ENCODE measurements around the gene SLC6A13. TPM values are rescaled to one million over a fixed set of nuclear protein-coding genes. Genes with fewer than 3 reads are reported as not detected.
"Not testable (repeated sequence)": the region's sequence is repeated elsewhere in the genome, so short reads cannot be mapped to it uniquely, and the experiment has no call there.

SLC6A13 gene
- total RNA-seq, 1 experiment from 2014 or later, result 0.12 TPM

DNA sequence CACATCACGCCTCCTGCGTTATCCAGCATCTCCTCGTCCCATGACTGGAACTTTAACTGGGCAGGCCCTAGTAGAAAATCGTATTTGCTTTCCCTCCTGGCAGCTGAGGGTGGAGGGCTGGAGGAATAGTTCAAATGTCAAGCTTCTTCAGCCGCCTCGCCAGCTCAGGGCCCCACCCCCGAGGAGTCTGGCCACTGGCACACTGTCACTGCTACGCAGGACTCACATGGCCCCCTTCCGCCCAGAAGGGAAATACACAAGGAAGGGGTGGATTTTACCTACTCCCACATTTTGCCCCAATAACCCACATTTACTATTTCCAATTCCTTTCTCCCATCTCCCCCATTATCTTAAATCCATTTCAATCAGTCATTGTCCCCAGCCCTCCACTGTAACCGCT, 8.6 kb downstream of the SLC6A13 start:
- H3K36me3 ChIP-seq, result no peaks in the 10 kb centered on the region
- no peak overlapping the region for H3K4me3 ChIP-seq
- no peak for DNase-seq
- H3K27ac ChIP-seq, result no peak overlapping the region
- no peaks in the 10 kb centered on the region for H3K27me3 ChIP-seq
- no peaks in the 10 kb centered on the region for H3K4me1 ChIP-seq
- no peaks in the 10 kb centered on the region for H3K9me3 ChIP-seq (replicated peaks)

DNA sequence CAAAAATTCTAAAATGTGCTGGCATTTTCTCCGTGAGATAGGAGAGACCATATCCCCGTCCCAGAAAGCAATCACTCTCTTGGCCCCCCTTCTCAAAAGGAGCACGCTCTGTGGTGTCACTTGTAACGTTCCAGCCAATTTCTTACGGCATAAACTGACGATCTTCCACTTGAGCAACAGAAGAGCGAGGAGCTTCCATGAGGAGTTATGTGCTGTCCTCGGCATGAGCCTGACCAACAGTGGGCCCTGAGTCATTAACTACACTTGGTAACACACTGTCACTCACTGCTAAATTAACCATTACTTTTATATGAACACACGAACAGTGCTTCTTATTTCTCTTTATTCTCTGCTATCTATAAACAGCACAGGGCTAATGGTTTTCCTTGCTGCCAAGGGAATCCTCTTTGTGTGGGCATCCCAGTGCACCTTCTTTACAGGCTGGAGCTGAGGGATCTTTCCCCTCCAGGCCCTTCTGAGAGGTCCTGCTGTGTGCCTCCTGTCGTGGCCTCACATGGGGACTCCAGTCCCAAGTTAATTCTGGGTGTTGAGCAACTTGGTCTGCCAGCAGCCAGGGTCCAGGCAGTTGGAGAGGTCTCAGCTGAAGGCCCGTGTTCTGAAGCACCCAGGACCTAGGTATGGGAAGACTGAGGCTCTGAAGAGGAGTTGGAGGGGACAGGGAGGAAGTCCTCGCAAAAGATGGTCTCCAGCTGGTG, 9.4 kb downstream of the SLC6A13 start:
- Histone ChIP-seq H3K4me1 (no peaks in the 10 kb centered on the region), H3K27me3 (no peaks in the 10 kb centered on the region), H3K9me3 (replicated peaks) (no peaks in the 10 kb centered on the region), H3K27ac (no peak overlapping the region), H3K4me3 (no peak overlapping the region), H3K36me3 (no peaks in the 10 kb centered on the region)
- DNase-seq, result no peak

DNA sequence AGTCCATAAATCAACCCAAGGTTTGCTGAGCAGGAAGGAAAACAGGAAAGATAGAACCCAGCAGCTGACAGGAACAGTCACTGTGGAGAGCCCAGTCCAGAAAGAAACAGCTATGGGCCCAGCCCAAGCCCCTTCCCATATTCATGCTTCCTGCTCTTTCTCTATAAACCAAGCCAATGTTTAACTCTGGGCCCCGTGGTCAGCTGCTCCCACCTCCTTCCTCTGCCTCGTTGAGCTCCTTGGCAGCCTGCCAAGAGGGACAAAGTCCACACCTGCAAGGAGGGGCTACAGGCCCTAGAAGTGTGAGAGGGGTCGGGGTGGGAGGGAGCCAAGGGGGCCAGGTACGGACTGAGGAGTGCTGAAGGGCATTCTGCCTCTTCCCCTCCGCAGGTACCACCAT, 10.0 kb downstream of the SLC6A13 start:
- Histone ChIP-seq H3K27me3 (no peaks in the 10 kb centered on the region), H3K9me3 (replicated peaks) (no peaks in the 10 kb centered on the region), H3K4me1 (no peaks in the 10 kb centered on the region), H3K36me3 (no peaks in the 10 kb centered on the region), H3K4me3 (no peak overlapping the region), H3K27ac (no peak overlapping the region)
- DNase-seq, result no peak

DNA sequence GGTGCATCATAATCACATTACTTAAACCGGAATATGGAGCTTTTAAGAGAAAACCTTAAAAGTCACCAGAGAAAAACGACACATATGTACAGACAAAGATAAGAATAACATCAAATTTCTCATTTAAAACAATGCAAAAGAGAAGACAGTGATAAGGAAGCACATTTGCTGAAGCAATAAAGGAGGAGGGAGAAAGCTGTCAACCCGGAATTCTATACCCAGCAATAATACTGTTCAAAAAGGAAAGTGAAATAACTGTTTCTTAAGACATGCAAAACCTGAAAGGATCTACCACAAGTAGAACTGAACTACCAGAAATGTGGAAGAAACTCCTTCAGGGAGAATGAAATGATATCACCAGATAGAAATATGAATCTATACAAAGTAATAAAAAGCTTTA, 15.4 kb downstream of the SLC6A13 start:
- no peak for DNase-seq
- Histone ChIP-seq H3K9me3 (replicated peaks) (peaks cover 5% of the 10 kb centered on the region; the same call in 1 of the 2 replicates), H3K4me3 (no peak overlapping the region), H3K27ac (no peak overlapping the region), H3K4me1 (no peaks in the 10 kb centered on the region), H3K36me3 (no peaks in the 10 kb centered on the region), H3K27me3 (no peaks in the 10 kb centered on the region)

DNA sequence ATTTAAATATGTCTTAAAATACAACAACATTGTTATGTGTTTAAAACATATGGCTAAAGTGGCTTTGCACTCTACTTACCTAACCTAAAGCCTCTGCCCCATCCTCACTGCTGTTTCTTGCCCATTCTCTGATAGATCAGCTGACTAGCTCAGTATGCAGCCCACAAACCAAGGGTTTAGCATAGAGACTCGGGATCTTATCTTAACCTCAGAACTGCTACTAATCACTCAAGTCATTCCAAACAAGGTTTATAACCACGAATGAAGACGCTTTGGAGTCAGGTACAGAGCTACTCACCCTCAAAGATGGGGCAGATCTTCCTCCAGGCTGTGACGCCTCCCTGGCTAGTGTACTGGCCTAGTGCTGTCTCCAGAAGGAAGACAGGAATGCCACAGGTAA, 19.3 kb downstream of the SLC6A13 start:
- no peak overlapping the region for H3K4me3 ChIP-seq
- H3K27ac ChIP-seq, result no peak overlapping the region
- H3K4me1 ChIP-seq, result no peaks in the 10 kb centered on the region
- H3K27me3 ChIP-seq, result no peaks in the 10 kb centered on the region
- peaks cover 5% of the 10 kb centered on the region; the same call in 1 of the 2 replicates for H3K9me3 ChIP-seq (replicated peaks)
- no peak for DNase-seq
- H3K36me3 ChIP-seq, result no peaks in the 10 kb centered on the region

DNA sequence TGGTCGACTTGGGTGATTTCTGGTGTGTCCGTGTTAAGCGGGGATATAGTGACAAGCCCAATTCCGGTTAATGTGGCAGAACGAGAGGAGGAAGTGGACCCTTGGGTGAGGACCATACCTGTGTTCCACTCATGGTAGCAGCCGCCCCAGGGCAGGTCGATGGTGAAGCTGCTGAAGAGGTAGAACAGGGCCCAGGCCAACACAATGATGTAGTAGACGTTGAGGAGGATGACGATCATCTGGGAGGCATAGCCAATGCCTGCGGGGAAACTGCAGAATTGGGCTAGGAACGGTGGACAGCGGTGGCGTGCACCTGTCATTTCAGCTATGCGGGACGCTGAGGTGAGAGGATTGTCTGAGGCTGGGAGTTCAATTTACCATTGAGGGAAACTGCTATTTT, 20.1 kb downstream of the SLC6A13 start:
- Histone ChIP-seq H3K27ac (no peak overlapping the region), H3K4me3 (no peak overlapping the region), H3K27me3 (no peaks in the 10 kb centered on the region), H3K36me3 (no peaks in the 10 kb centered on the region), H3K9me3 (replicated peaks) (peaks cover 5% of the 10 kb centered on the region; the same call in 1 of the 2 replicates), H3K4me1 (no peaks in the 10 kb centered on the region)
- no peak for DNase-seq

DNA sequence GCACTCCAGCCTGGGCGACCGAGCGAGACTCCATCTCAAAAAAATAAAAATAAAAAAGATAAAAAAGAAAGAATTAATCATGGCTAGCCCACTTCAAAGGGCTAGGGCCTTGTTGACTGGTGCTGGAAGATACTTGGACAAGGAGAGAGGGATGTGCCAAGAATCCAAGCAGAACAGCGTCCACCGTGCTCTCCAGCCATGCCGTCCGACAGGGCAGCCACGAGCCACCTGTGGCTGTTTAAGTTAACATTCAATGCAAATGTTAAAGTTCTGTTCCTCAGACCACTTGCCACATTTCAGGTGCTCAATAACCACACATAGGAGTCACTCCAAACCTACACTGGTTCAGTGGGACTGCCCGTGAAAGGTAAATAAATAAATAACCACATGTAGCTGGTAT, 21.4 kb downstream of the SLC6A13 start:
- Histone ChIP-seq H3K9me3 (replicated peaks) (0 out of 2 replicates have a peak, but pooled peaks cover 6% of the 10 kb centered on the region), H3K27me3 (no peaks in the 10 kb centered on the region), H3K4me1 (no peaks in the 10 kb centered on the region), H3K27ac (no peak overlapping the region), H3K36me3 (no peaks in the 10 kb centered on the region), H3K4me3 (no peak overlapping the region)
- no peak for DNase-seq

DNA sequence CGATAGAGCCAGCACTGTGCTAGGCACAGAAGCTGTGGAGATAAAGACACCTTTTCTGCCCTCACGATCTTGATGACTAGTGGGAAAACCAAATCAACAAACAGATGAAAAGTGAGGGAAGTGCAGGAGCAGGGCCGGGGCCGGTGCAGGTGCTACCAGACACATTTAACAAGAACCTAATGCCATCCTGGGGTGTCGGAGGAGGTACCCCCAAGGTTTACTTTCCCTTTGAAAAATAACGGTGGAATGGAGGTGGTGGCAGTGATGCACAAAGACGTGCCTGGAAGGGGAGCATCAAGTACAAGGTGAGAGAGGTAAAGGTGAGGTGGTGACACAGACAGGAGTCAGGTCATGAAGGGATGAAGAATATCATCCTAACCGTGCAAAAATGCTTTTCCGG, 22.1 kb downstream of the SLC6A13 start:
- Histone ChIP-seq H3K27ac (no peak overlapping the region), H3K4me3 (no peak overlapping the region), H3K27me3 (no peaks in the 10 kb centered on the region), H3K4me1 (no peaks in the 10 kb centered on the region), H3K36me3 (no peaks in the 10 kb centered on the region), H3K9me3 (replicated peaks) (peaks cover 6% of the 10 kb centered on the region; the same call in 1 of the 2 replicates)
- DNase-seq, result no peak

DNA sequence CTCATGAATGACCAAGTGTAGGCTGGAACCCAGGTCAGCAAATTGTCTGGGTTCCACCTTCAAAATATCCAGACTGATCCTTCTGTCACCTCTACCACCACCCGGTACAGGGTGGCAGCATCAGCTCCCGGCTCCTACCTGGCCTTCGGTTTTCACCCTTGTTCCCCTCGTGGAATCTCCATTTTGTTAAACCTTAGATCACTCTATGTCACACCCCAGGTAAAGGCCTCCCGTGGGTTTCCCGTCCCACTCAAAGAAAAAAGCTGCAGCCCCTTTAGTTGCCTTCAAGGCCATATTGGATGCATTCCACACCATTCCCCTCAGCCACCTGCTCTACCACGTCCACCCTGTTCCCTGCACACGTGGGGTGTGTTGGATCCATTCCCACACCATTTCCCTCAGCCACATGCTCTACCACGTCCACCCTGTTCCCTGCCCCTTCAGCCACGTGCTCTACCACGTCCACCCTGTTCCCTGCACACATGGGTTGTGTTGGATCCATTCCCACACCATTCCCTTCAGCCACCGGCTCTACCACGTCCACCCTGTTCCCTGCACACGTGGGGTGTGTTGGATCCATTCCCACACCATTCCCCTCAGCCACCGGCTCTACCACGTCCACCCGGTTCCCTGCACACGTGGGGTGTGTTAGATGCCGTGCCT, 23.8 kb downstream of the SLC6A13 start:
- H3K36me3 ChIP-seq, result no peaks in the 10 kb centered on the region
- no peak overlapping the region for H3K27ac ChIP-seq
- H3K4me1 ChIP-seq, result peaks cover 4% of the 10 kb centered on the region; the same call in 1 of the 2 replicates
- H3K4me3 ChIP-seq, result no peak overlapping the region
- no peak for DNase-seq
- H3K27me3 ChIP-seq, result no peaks in the 10 kb centered on the region
- H3K9me3 ChIP-seq (replicated peaks), result peaks cover 9% of the 10 kb centered on the region; the same call in 1 of the 2 replicates

DNA sequence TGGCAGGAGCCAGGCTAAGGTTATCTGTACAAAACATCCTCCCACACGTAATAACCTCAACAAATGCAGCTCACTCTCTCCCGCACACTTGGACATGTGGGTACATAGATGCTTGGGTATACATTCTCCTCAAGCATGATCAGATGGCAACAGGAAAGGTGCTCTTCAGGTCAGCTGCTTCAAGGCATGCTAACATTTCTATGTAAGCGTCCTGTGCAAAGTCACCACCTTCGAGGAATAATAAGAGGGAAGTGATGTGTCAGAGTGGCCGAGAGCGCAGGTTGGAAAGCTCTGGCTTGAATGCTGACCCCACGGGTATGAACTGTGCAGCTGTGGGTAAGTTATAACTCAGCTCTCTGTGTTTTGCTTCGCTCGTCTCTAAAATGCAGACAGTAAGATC, 24.5 kb downstream of the SLC6A13 start:
- Histone ChIP-seq H3K27me3 (no peaks in the 10 kb centered on the region), H3K27ac (no peak overlapping the region), H3K4me1 (peaks cover 11% of the 10 kb centered on the region; the same call in 1 of the 2 replicates), H3K9me3 (replicated peaks) (peaks cover 9% of the 10 kb centered on the region; the same call in 1 of the 2 replicates), H3K36me3 (no peaks in the 10 kb centered on the region), H3K4me3 (no peak overlapping the region)
- DNase-seq, result no peak

DNA sequence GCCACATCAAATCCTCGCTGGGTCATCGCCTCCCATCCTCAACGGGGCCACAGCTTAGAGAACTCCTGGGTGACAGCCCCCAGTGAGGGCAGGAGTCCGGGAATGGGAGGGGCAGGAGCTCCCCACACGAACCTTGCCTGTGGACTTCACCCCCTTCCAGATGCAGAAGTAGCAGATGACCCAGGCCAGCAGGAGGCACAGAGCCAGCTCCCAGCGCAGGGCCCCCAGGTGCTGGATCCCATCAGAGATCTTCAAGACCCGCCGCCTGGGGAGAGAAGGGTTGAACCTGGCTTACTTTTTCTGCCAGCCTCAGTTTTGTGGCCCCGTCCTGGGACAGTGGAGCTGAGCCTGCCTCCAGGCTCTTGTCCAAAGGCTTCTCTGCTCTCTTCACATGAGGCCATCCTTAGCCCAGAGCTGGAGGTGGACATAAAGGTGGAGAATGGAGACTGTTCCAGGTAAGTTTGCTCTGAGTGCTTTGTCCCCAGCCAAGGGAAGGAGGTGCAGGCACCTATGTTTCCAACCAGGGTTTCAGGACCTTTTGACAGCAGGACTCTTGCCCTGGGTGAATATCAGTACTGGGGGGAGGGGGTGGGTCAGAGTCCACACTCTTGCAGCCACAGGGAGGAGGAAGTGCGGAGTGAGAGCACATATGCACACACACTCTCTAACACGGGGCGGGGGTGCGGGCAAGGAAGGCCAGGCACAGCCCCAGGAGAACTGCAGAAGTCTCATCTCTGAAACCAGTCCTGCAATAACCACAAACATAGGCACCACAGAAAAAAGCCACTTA, 25.4 kb downstream of the SLC6A13 start:
- no peak for DNase-seq
- Histone ChIP-seq H3K36me3 (no peaks in the 10 kb centered on the region), H3K4me1 (peaks cover 11% of the 10 kb centered on the region; the same call in 1 of the 2 replicates), H3K27ac (no peak overlapping the region), H3K27me3 (no peaks in the 10 kb centered on the region), H3K4me3 (no peak overlapping the region), H3K9me3 (replicated peaks) (peaks cover 9% of the 10 kb centered on the region; the same call in 1 of the 2 replicates)

DNA sequence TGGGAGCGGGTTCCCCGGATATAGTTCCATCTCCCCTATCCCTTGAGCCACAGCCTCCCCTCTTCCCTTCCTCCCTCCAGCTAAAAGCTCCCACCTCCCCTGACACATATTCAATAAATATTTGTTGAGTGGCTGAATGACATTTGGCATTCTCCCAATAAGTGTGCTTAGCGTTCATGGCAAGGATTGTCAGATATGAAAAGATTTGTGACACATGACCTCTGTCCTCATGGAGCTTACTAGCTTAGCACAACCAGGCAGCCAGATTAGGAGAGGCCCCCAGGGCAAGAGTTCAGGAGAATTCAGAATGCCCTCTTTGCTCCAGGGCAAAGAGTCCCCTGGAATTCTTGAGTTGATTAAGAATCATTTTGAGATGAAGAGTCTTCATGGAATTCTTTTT, 26.2 kb downstream of the SLC6A13 start:
- Histone ChIP-seq H3K27me3 (no peaks in the 10 kb centered on the region), H3K36me3 (no peaks in the 10 kb centered on the region), H3K4me3 (no peak overlapping the region), H3K4me1 (peaks cover 11% of the 10 kb centered on the region; the same call in 1 of the 2 replicates), H3K9me3 (replicated peaks) (peaks cover 9% of the 10 kb centered on the region; the same call in 1 of the 2 replicates), H3K27ac (no peak overlapping the region)
- no peak for DNase-seq

DNA sequence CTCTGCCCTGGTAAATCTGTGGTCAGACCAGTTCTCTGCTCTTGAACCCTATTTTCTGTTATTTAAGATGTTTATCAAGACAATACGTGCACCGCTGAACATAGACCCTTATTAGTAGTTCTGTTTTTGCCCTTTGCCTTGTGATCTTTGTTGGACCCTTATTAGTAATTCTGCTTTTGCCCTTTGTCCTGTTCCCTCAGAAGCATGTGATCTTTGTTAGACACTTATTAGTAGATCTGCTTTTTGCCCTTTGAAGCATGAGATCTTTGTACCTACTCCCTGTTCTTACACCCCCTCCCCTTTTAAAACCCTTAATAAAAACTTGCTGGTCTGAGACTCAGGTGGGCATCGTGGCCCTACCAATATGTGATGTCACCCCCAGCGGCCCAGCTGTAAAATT, 26.7 kb downstream of the SLC6A13 start:
- H3K9me3 ChIP-seq (replicated peaks); H3K27me3 ChIP-seq; H3K27ac ChIP-seq; H3K4me3 ChIP-seq; DNase-seq; H3K36me3 ChIP-seq: not testable (repeated sequence)
- peaks cover 11% of the 10 kb centered on the region; the same call in 1 of the 2 replicates for H3K4me1 ChIP-seq

DNA sequence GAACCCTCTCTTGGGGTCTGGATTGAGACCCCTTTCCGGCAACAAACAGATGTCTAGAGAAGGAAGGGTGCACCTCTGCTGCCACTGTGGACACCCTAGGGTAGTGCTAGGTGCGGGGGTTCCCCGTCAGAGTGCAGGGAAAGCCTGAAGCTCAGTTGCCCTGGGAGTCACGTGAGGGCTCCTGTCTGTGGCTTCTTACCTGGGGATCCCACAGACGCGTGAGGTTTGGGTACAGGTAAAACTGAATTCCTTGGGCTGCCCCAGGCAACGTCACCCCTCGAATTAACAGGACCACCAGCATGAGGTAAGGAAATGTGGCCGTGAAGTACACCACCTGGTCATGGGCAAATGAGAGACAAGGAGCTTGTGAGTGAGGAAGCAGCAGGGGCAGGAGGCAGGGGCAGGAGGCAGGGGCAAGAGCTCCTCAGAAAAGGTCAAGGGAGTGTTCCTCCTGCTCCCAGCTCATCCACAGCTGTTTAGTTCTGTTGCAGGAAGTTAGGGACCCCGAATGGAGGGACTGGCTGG, 27.7 kb downstream of the SLC6A13 start:
- no peak overlapping the region for H3K4me3 ChIP-seq
- no peak overlapping the region for H3K27ac ChIP-seq
- H3K36me3 ChIP-seq, result no peaks in the 10 kb centered on the region
- peaks cover 11% of the 10 kb centered on the region; the same call in 1 of the 2 replicates for H3K4me1 ChIP-seq
- H3K27me3 ChIP-seq, result peaks cover 5% of the 10 kb centered on the region; the same call in 1 of the 2 replicates
- H3K9me3 ChIP-seq (replicated peaks), result peaks cover 9% of the 10 kb centered on the region; the same call in 1 of the 2 replicates
- no peak for DNase-seq
